Aorta (tissue), 5 donors: ENCODE measurements around the gene NKX1-1. TPM values are rescaled to one million over a fixed set of nuclear protein-coding genes. Genes with fewer than 3 reads are reported as not detected.

Experiments used
- ATAC-seq: fragments of 200-7000 bp; cut with Tn5 transposase; one replicate; pipeline ENCODE4 v1.9.1; 2022; ENCODE audit warnings: moderate library complexity; ENCODE audit not compliant: low FRiP score
- DNase-seq, 2 donors: peaks; one replicate each; pipeline ENCODE4 v3.0.0-alpha.2; 2020
- H3K27ac ChIP-seq, 2 donors: one replicate each; pipeline ENCODE4 v1.5.1; 2013; ENCODE audit warnings: low read length in 2 of 2, mild to moderate bottlenecking in 2 of 2, moderate library complexity in 2 of 2, control low read depth in 1 of 2, inconsistent platforms in 1 of 2, low read depth in 1 of 2
- H3K27me3 ChIP-seq, 2 donors: one replicate each; pipeline ENCODE4 v1.6.1; 2013; ENCODE audit warnings: control low read depth in 1 of 2, low read length in 1 of 2, mild to moderate bottlenecking in 1 of 2, moderate library complexity in 1 of 2; ENCODE audit not compliant: insufficient read depth in 2 of 2, control insufficient read depth in 1 of 2
- H3K36me3 ChIP-seq, 2 donors: one replicate each; pipeline ENCODE4 v1.6.1; 2013; ENCODE audit warnings: control low read depth in 1 of 2, low read length in 1 of 2, mild to moderate bottlenecking in 1 of 2; ENCODE audit not compliant: insufficient read depth in 2 of 2, control insufficient read depth in 1 of 2
- H3K4me1 ChIP-seq, 2 donors: one replicate each; pipeline ENCODE4 v1.6.1; 2013; ENCODE audit warnings: low read length in 2 of 2, control low read depth in 1 of 2, mild to moderate bottlenecking in 1 of 2, moderate library complexity in 1 of 2; ENCODE audit not compliant: insufficient read depth in 2 of 2, control insufficient read depth in 1 of 2
- H3K4me3 ChIP-seq, 2 donors: one replicate each; pipeline ENCODE4 v1.5.1; 2013; ENCODE audit warnings: low read length in 2 of 2, control low read depth in 1 of 2, mild to moderate bottlenecking in 1 of 2
- H3K9me3 ChIP-seq: one replicate; pipeline ENCODE4 v1.6.1; 2013; ENCODE audit warnings: mild to moderate bottlenecking, low read length; ENCODE audit not compliant: control insufficient read depth
- WGBS, 2 donors: extraction: QIAGEN DNeasy Blood & Tissue Kit; methylation state at CpG; one replicate each; pipeline ENCODE4 v1.1.7; 2013; 5-methylcytosine and 5-hydroxymethylcytosine counted together
- intact Hi-C, 2 donors: fragments of 100-400 bp; cut with DNase I; formaldehyde crosslinking; loops; one replicate each; pipeline versions ENCODE4 v1.14.2 to v1.15.0; 2022
- polyA plus RNA-seq, 2 donors: library from polyadenylated mRNA; stranded (reverse); fragments of 200-250 nt; gene quantifications; one replicate each; pipeline ENCODE4 v1.2.3, GENCODE V29; 2013
- total RNA-seq, 2 donors: library from RNA; stranded (reverse); fragmentation: NEBNext Ultra II Directional; extraction: Animal tissue kit (Norgen Biotek cat#: 25700); gene quantifications; one replicate each; pipeline ENCODE4 v1.2.1, GENCODE V29; 2021
- donor health status: healthy with polysubstance abuse.
- donor health status: Bipolar disorder and iron deficiency.
- donor health status: DM: no; HTN: no; CAD: no.
- donor health status: DM: no; HTN: no; CAD: no.
- donor health status: DM: yes; HTN: yes; CAD: no.

Gene NKX1-1
- total and polyA plus RNA-seq, 4 donors = not detected

DNA sequence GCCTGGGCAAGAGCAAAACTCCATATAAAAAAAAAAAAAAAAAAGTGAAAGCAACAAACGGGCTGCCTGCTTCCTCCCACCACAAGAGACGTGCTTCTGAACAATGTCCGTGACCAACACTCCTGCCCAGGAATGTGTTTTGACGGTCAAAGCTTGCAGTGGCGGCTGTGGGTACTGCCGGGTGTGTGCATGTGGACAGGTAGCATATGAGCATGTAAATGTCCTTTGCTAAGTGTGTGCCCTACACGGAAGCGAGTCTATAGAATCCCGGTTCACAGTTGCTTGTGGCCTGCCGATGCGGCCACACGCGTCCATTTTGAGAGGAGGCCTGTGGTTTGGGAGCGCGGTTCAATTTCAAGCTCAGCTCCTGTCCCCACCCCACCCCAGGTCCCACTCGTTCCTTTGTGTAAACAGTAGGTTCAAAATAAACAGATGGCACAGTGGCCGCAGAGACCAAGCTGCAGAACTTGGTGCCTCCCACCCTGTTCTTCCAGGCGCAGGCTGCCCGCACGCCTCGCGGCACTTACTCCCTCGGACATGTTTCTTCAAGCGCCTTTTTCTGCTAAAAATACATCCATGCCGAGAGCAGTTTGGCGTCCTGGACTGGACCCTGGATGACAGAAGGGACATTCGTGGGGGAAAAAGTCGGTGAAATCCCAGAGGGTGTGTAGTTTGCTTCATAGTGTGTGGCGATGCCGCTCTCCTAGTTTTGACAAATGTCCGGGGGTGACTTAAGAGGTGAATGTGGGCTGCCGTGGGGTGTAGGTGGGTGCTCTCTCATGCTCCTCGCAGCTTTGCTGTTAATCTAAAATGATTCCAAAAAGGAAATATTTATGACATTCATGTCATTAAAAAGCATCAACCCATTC is 11.5 kb upstream of the NKX1-1 start:
- H3K36me3 ChIP-seq = no peaks in the 10 kb centered on the region
- peak in 1 of 2 donors; percentile 45 for DNase-seq
- 74 to 79% methylated on average over 33 of the region's 33 CpGs for WGBS, 2 donors
- no peak for ATAC-seq
- H3K27me3 ChIP-seq = no peaks in the 10 kb centered on the region
- H3K9me3 ChIP-seq = no peaks in the 10 kb centered on the region
- no peak overlapping the region for H3K27ac ChIP-seq
- H3K4me3 ChIP-seq = no peak overlapping the region
- intact Hi-C loops = no loop called here
- H3K4me1 ChIP-seq = no peaks in the 10 kb centered on the region

DNA sequence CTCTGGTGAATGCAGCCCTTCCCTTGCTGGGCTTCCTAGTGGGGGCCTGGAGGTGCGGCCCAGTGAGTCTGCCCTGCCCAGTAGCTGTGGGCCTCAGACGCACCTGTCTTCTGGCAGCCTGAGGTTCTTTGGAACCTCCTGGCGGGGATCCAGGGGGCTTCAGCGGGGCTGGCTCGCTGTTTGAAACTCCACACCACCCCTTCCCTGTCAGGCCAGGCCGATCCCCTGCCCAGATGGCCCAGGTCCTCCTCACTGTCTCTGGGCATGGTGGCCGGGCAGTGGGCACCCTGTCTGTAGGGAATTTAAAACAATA is 10.7 kb upstream of the NKX1-1 start:
- 59 to 66% methylated on average over 7 of the region's 7 CpGs for WGBS, 2 donors
- intact Hi-C loops = no loop called here
- no peak for ATAC-seq
- Histone ChIP-seq H3K27me3 (no peaks in the 10 kb centered on the region), H3K4me1 (no peaks in the 10 kb centered on the region), H3K36me3 (no peaks in the 10 kb centered on the region), H3K9me3 (no peaks in the 10 kb centered on the region), H3K27ac (no peak overlapping the region), H3K4me3 (no peak overlapping the region)
- DNase-seq = peak in 1 of 2 donors; percentile 51

DNA sequence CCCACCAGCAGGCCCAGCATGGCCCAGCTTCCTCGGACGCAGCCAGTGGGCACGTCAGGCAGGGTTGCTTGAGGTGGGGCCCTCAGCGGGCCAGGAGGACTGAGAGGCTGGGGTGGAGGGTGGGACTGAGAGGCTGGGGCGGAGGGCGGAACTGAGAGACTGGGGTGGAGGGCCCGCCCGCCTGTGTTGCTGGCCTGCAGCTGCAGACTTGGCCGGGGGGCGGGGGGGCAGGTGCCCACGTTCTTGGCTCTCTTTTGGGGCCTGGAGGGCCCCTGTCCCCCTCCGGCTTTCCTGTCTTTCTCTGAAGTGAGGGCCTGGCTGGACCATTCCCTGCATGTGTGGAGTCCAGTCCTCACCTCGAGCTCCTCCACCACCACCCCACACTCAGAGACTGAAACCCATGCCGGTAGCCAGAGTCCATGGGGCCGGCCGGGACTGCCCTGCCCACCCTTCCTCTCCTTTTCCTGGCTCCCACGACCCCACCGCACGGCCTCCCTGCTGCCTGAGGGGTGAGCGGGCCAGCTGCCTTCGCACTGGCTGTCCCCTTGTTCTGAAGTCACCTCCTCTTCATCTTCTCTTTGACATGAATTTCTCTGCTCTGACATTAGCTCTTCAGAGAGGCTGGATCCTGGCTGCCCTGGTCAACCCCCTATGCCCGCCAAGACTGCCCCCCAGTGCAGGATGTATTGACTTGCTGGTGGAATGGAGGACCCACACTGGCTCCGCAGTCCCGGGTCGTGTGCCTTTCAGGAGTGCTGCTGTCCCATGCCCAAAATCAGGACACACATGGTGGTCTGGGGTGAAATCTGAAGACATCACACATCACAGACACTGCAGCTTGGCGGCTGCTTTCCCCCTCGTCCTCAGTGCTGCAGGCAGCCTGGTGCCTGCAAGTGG is 10.1 kb upstream of the NKX1-1 start:
- DNase-seq (peak in 1 of 2 donors; percentile 74), ATAC-seq (no peak)

DNA sequence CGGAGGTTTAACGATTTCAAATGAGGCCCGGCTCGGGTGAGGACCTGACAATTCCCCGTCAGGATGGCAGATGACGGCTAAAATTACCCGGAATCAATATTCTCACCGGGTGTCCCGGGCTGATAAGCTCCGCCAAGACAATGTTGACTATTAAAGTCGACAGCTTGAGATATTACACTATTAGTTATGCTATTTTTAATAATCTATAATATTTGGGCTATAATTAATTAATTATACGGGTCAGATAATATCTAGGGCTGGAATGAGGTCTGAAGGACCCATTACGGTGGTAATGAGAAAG is 9.4 kb upstream of the NKX1-1 start:
- Histone ChIP-seq H3K4me3 (no peak overlapping the region), H3K27me3 (no peaks in the 10 kb centered on the region), H3K9me3 (no peaks in the 10 kb centered on the region), H3K27ac (no peak overlapping the region), H3K36me3 (no peaks in the 10 kb centered on the region), H3K4me1 (no peaks in the 10 kb centered on the region)
- no peak for DNase-seq
- intact Hi-C loops = no loop called here
- ATAC-seq = no peak
- WGBS, 2 donors = 64 to 66% methylated on average over 13 of the region's 13 CpGs

More for the DNA sequence above, 10.1 kb upstream of the NKX1-1 start:
- Histone ChIP-seq H3K4me3 (no peak overlapping the region), H3K36me3 (no peaks in the 10 kb centered on the region), H3K27me3 (no peaks in the 10 kb centered on the region), H3K27ac (no peak overlapping the region), H3K9me3 (no peaks in the 10 kb centered on the region), H3K4me1 (no peaks in the 10 kb centered on the region)
- 48 to 60% methylated on average over 23 to 27 of the region's 27 CpGs for WGBS, 2 donors
- intact Hi-C loops = no loop called here

DNA sequence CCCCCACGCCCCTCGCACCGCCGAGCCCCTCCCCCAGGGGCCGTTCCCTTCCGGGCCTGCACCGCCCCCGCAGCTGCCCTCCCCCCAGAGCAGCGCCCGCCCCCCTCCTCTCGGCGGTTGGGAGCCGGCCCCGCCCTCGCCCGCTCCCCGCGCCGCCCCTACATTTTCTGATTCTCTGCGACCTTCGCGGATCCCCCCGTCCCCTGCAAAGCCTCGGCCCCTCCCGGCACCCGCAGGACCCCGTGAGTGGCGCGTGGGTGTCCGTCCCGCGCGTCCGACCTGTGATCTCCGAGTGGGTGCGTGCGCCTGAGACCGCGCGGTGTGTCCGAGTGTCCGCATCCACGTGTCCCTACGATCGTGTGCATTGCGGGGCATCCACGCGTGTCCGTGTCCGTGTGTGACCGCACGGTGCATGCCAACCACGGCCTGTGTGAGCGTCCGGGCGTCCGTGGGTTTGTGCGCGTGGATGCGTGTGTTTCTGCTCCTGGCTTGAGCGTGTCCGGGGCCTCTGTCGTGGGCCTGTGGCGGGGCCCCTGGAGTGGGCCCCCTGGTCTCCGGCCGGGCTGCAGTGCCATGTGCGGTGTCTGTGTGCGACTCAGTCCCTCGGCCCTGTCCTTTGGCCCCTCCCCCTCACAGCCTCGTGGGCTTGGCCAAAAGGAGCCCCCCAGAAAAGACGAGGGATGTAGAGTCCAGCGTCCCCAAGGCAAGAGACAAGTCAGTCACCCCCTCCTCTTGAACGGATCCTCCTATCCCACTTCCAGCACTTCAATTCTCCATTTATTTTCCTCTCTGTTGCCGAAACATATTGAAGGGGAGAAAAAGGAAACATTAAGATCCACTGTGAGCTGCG is 8.8 kb upstream of the NKX1-1 start:
- H3K27ac ChIP-seq = no peak overlapping the region
- no peak overlapping the region for H3K4me3 ChIP-seq
- no peaks in the 10 kb centered on the region for H3K4me1 ChIP-seq
- no peak for ATAC-seq
- 34 to 44% methylated on average over 55 to 74 of the region's 75 CpGs for WGBS, 2 donors
- no peaks in the 10 kb centered on the region for H3K9me3 ChIP-seq
- H3K36me3 ChIP-seq = no peaks in the 10 kb centered on the region
- no peaks in the 10 kb centered on the region for H3K27me3 ChIP-seq
- peak in 1 of 2 donors; percentile 72 for DNase-seq
- intact Hi-C loops = no loop called here

DNA sequence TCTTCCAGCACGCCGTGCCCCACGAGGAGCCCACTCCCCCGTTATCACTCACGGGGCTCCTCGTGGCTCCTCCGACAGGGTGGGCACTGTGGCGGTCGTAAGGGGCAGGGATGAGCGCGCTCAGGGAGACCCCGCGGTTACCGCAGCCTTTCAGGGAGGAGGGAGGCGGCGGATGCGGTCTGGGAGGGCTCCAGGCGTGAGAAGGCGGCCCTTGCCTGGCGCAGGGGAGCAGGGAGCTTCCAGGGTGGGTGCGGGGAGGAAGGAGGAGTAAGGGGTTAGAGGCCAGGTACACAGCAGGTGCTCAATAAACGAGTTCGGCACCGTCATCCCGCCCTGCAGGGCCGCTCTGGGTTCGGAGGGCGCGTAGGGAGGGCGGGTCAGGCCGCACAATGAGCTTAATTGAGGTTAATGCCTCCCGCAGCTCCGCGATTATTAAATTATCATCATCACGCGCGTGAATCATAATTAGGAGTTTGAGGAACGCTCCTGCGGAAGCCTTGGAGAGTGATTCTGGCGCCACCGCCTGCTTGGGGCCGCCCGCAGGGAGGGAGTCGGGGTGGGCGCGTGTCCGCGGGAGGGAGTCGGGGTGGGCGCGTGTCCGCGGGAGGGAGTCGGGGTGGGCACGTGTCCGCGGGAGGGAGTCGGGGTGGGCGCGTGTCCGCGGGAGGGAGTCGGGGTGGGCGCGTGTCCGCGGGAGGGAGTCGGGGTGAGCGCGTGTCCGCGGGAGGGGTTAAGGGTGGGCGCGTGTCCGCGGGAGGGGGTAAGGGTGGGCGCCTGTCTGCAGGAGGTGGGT is 7.6 kb upstream of the NKX1-1 start:
- intact Hi-C loops = no loop called here
- DNase-seq = peak; percentile 42 to 62
- Histone ChIP-seq H3K4me3 (no peak overlapping the region), H3K27me3 (no peaks in the 10 kb centered on the region), H3K36me3 (no peaks in the 10 kb centered on the region), H3K27ac (no peak overlapping the region), H3K9me3 (no peaks in the 10 kb centered on the region), H3K4me1 (no peaks in the 10 kb centered on the region)
- WGBS, 2 donors = 13 to 17% methylated on average over 58 to 75 of the region's 77 CpGs
- no peak for ATAC-seq

DNA sequence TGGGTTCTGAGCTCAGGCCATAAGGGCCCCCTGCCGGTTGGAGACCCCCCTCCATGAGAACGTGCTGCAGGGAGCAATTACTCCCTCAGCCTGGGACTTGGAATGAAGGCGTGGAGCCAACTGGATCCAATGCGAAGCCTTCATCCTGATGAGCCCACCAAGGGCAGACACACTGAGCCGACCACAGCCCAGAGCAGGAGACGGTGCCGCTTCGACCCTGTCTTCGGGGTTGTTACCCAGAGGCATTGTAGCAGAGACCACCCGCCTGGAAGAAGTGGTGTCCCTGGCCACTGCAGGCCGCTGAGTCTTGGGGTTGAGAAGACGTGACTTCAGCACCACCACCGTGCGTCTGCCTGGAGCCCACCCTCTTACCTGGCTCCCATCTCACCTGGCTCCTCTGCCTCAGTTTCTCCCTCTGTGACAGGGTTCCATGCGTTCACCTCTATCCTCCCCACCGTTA is 7.0 kb upstream of the NKX1-1 start:
- H3K27ac ChIP-seq = no peak overlapping the region
- H3K4me1 ChIP-seq = no peaks in the 10 kb centered on the region
- H3K9me3 ChIP-seq = no peaks in the 10 kb centered on the region
- no peak overlapping the region for H3K4me3 ChIP-seq
- ATAC-seq (no peak), DNase-seq (no peak)
- 58 to 60% methylated on average over 16 of the region's 16 CpGs for WGBS, 2 donors
- no peaks in the 10 kb centered on the region for H3K36me3 ChIP-seq
- H3K27me3 ChIP-seq = no peaks in the 10 kb centered on the region
- intact Hi-C loops = no loop called here
